Caco-2 (cell line): Measurements from ENCODE around the gene FHIT. TPM values are rescaled to one million over a fixed set of nuclear protein-coding genes. Genes with fewer than 3 reads are reported as not detected.
"Not testable (repeated sequence)": the region's sequence is repeated elsewhere in the genome, so short reads cannot be mapped to it uniquely, and the experiment has no call there.

ENCODE experiments used
- BruUV-seq: library from RNA; stranded (reverse); fragments of 400-500 nt; replicated peaks from 2 replicates; lab custom pipeline; 2021; lab: Mats Ljungman, UMichigan
- CTCF ChIA-PET: fragments of 300-600 bp; sonication (Branson Sonifier 250); formaldehyde crosslinking; loops from one replicate; lab custom pipeline; 2022; ENCODE audit warnings: antibody characterized with exemption; lab: Charles Lee
- POLR2A ChIA-PET: fragments of 300-600 bp; sonication (Branson Sonifier 250); formaldehyde crosslinking; loops from one replicate; lab custom pipeline; 2022; ENCODE audit warnings: antibody characterized with exemption; lab: Charles Lee
- DNase-seq, 2 experiments: peaks; one replicate each; pipeline versions ENCODE4 v3.0.0 to v3.0.0-alpha.2; 2020 to 2022
- H3K27me3 ChIP-seq: replicated peaks from 2 replicates; pipeline ENCODE4 v1.6.0; 2011; ENCODE audit warnings: low read length; ENCODE audit not compliant: control insufficient read depth, insufficient read depth
- H3K36me3 ChIP-seq: 2 replicates; pipeline ENCODE4 v1.5.1; 2011; ENCODE audit warnings: low read length; ENCODE audit not compliant: control insufficient read depth, insufficient read depth
- H3K4me1 ChIP-seq: fragments of 250-450 bp; sonication (Bioruptor Pico); 2 replicates; pipeline ENCODE4 v1.5.1; 2020; ENCODE audit warnings: mild to moderate bottlenecking
- H3K4me3 ChIP-seq: 2 replicates; pipeline ENCODE4 v1.5.1; 2011; ENCODE audit warnings: low read depth, mild to moderate bottlenecking, control low read depth, low read length
- H3K9me3 ChIP-seq: fragments of 250-450 bp; sonication (Bioruptor Pico); 2 replicates; pipeline ENCODE4 v1.5.1; 2020; ENCODE audit warnings: mild to moderate bottlenecking, moderate library complexity
- H3K27ac Mint-ChIP-seq: one replicate; pipeline ENCODE4 v1.8.0; 2022; ENCODE audit warnings: mixed read lengths; ENCODE audit not compliant: unreplicated experiment
- H3K27me3 Mint-ChIP-seq: one replicate; pipeline ENCODE4 v1.8.0; 2022; ENCODE audit warnings: mixed read lengths; ENCODE audit not compliant: insufficient read depth, unreplicated experiment
- H3K36me3 Mint-ChIP-seq: one replicate; pipeline ENCODE4 v1.8.0; 2022; ENCODE audit warnings: mild to moderate bottlenecking, mixed read lengths; ENCODE audit not compliant: insufficient read depth, unreplicated experiment
- H3K4me1 Mint-ChIP-seq: one replicate; pipeline ENCODE4 v1.8.0; 2022; ENCODE audit warnings: low read depth, mixed read lengths; ENCODE audit not compliant: unreplicated experiment
- H3K4me3 Mint-ChIP-seq: one replicate; pipeline ENCODE4 v1.8.0; 2022; ENCODE audit warnings: mild to moderate bottlenecking, moderate library complexity, mixed read lengths; ENCODE audit not compliant: unreplicated experiment
- H3K9me3 Mint-ChIP-seq: one replicate; pipeline ENCODE4 v1.8.0; 2022; ENCODE audit warnings: mixed read lengths; ENCODE audit not compliant: unreplicated experiment
- CTCF ChIP-seq, 2 experiments: fragments of 200-600 bp in 1 of 2; IDR thresholded peaks; 1 replicate in 1 of 2; 2 replicates in 1 of 2; pipeline versions ENCODE4 v1.5.1 to v1.8.0; 2011 to 2022; ENCODE audit warnings: antibody characterized with exemption in 1 of 2, control low read depth in 1 of 2, inconsistent platforms in 1 of 2, low read depth in 1 of 2, low read length in 1 of 2, mild to moderate bottlenecking in 1 of 2, moderate library complexity in 1 of 2; ENCODE audit not compliant: insufficient read depth in 1 of 2, severe bottlenecking in 1 of 2, unreplicated experiment in 1 of 2
- intact Hi-C: fragments of 100-400 bp; cut with micrococcal nuclease; formaldehyde crosslinking; loops from one replicate; pipeline ENCODE4 v1.10.0; 2022; ENCODE audit not compliant: unreplicated experiment
- total RNA-seq: library from RNA; stranded (reverse); gene quantifications from 2 replicates; pipeline ENCODE4 v1.2.3, GENCODE V29; 2022

FHIT gene
- total RNA-seq, 1 experiment from 2014 or later: 8.3 TPM

GRCh38 chr3:60673123-60673522, 578.1 kb downstream of the FHIT start:
- H3K4me1 Mint-ChIP-seq: peaks cover 17% of the 10 kb centered on the region

GRCh38 chr3:60672337-60672736, 578.9 kb downstream of the FHIT start:
- H3K4me3 ChIP-seq, POLR2A ChIA-PET, H3K9me3 ChIP-seq, H3K27me3 ChIP-seq, H3K4me3 Mint-ChIP-seq, intact Hi-C loops, H3K36me3 Mint-ChIP-seq, H3K27ac Mint-ChIP-seq, H3K4me1 ChIP-seq, CTCF ChIA-PET, H3K9me3 Mint-ChIP-seq, H3K27me3 Mint-ChIP-seq, BruUV-seq, H3K36me3 ChIP-seq, DNase-seq: not testable (repeated sequence)
- peaks cover 17% of the 10 kb centered on the region for H3K4me1 Mint-ChIP-seq

More at GRCh38 chr3:60673123-60673522, 578.1 kb downstream of the FHIT start:
- CTCF ChIA-PET: no interaction called here
- Mint-ChIP-seq H3K27me3 (no peaks in the 10 kb centered on the region), H3K27ac (no peak overlapping the region), H3K36me3 (no peaks in the 10 kb centered on the region), H3K4me3 (no peak overlapping the region), H3K9me3 (no peaks in the 10 kb centered on the region)
- H3K36me3 ChIP-seq: no peaks in the 10 kb centered on the region
- no TSS peak for BruUV-seq
- 0 out of 2 replicates have a peak, but pooled peaks cover 4% of the 10 kb centered on the region for H3K4me1 ChIP-seq
- DNase-seq: no peak
- no peak overlapping the region for H3K4me3 ChIP-seq
- no peaks in the 10 kb centered on the region for H3K9me3 ChIP-seq
- no peak for TF ChIP-seq CTCF (IDR thresholded peaks at IDR 0.05; ENCODE audit: insufficient read depth in 1 of 2, low read depth in 1 of 2, low read length in 1 of 2, severe bottlenecking in 1 of 2, unreplicated experiment in 1 of 2)
- no peaks in the 10 kb centered on the region for H3K27me3 ChIP-seq
- POLR2A ChIA-PET: no interaction called here
- intact Hi-C loops: no loop called here

- Mint-ChIP-seq H3K27ac (no peak overlapping the region), H3K4me3 (no peak overlapping the region), H3K36me3 (no peaks in the 10 kb centered on the region), H3K27me3 (no peaks in the 10 kb centered on the region), H3K4me1 (peaks cover 12% of the 10 kb centered on the region), H3K9me3 (peaks cover 10% of the 10 kb centered on the region)
- H3K9me3 ChIP-seq: no peaks in the 10 kb centered on the region
- no peaks in the 10 kb centered on the region for H3K27me3 ChIP-seq
- no peak for TF ChIP-seq CTCF (IDR thresholded peaks at IDR 0.05; ENCODE audit: insufficient read depth in 1 of 2, low read depth in 1 of 2, low read length in 1 of 2, severe bottlenecking in 1 of 2, unreplicated experiment in 1 of 2)
- intact Hi-C loops: no loop called here
- ChIA-PET CTCF (no interaction called here), POLR2A (no interaction called here)
- no peaks in the 10 kb centered on the region for H3K4me1 ChIP-seq
- H3K36me3 ChIP-seq: no peaks in the 10 kb centered on the region
- no peak overlapping the region for H3K4me3 ChIP-seq
- no TSS peak for BruUV-seq
- DNase-seq: no peak
Observed at GRCh38 chr3:60669636-60670035, 581.6 kb downstream of the FHIT start.

- DNase-seq: no peak
- ChIA-PET POLR2A (no interaction called here), CTCF (no interaction called here)
- Mint-ChIP-seq H3K27me3 (no peaks in the 10 kb centered on the region), H3K27ac (no peak overlapping the region), H3K4me3 (no peak overlapping the region), H3K9me3 (peaks cover 16% of the 10 kb centered on the region), H3K36me3 (no peaks in the 10 kb centered on the region), H3K4me1 (no peaks in the 10 kb centered on the region)
- no peaks in the 10 kb centered on the region for H3K27me3 ChIP-seq
- TF ChIP-seq CTCF (IDR thresholded peaks at IDR 0.05; ENCODE audit: insufficient read depth in 1 of 2, low read depth in 1 of 2, low read length in 1 of 2, severe bottlenecking in 1 of 2, unreplicated experiment in 1 of 2): no peak
- H3K9me3 ChIP-seq: peaks cover 8% of the 10 kb centered on the region; the same call in 1 of the 2 replicates
- no peaks in the 10 kb centered on the region for H3K4me1 ChIP-seq
- H3K36me3 ChIP-seq: no peaks in the 10 kb centered on the region
- BruUV-seq: no TSS peak
- H3K4me3 ChIP-seq: no peak overlapping the region
- intact Hi-C loops: no loop called here
Observed at GRCh38 chr3:60660026-60660425, 591.2 kb downstream of the FHIT start.
